Keratinocyte (primary cell): ENCODE results near the gene DAB1. TPM values are rescaled to one million over a fixed set of nuclear protein-coding genes. Genes with fewer than 3 reads are reported as not detected.

ENCODE experiments used
- DNase-seq: peaks from one replicate; pipeline ENCODE4 v3.0.0-alpha.2; 2011; ENCODE audit warnings: low read depth, missing footprints, low spot score
- FAIRE-seq: peaks from 2 replicates; lab custom pipeline; 2011; peaks lifted over from hg19 to GRCh38; lab: Jason Lieb, UNC
- H2AFZ ChIP-seq: 2 replicates; pipeline ENCODE4 v1.6.0; 2012; ENCODE audit warnings: low read length, control low read depth, inconsistent platforms; ENCODE audit not compliant: control insufficient read depth
- H3K27ac ChIP-seq: 2 replicates; pipeline ENCODE4 v1.5.1; 2011; ENCODE audit warnings: low read length; ENCODE audit not compliant: control insufficient read depth, insufficient read depth
- H3K27me3 ChIP-seq: 3 replicates; pipeline ENCODE4 v1.6.0; 2011; ENCODE audit warnings: low read length; ENCODE audit not compliant: control insufficient read depth, insufficient read depth; ENCODE audit errors: extremely low read depth
- H3K36me3 ChIP-seq, 2 experiments: 2 replicates in 1 of 2; 3 replicates in 1 of 2; pipeline ENCODE4 v1.5.1; 2011; ENCODE audit warnings: low read length in 2 of 2, mild to moderate bottlenecking in 1 of 2; ENCODE audit not compliant: control insufficient read depth in 2 of 2, insufficient read depth in 2 of 2; ENCODE audit errors: extremely low read depth in 1 of 2
- H3K4me1 ChIP-seq: 3 replicates; pipeline ENCODE4 v1.5.1; 2011; ENCODE audit warnings: low read length; ENCODE audit not compliant: control insufficient read depth, insufficient read depth; ENCODE audit errors: extremely low read depth
- H3K4me2 ChIP-seq: 3 replicates; pipeline ENCODE4 v1.6.0; 2011; ENCODE audit warnings: low read depth, low read length; ENCODE audit not compliant: control insufficient read depth, insufficient read depth; ENCODE audit errors: extremely low read depth
- H3K4me3 ChIP-seq, 3 experiments: fragments of 200-600 bp in 1 of 3; sonication (generic) in 1 of 3; 2 replicates in 2 of 3; 3 replicates in 1 of 3; pipeline ENCODE4 v1.5.1; 2011 to 2016; ENCODE audit warnings: low read length in 3 of 3, mild to moderate bottlenecking in 3 of 3, control low read depth in 2 of 3, inconsistent platforms in 1 of 3, low read depth in 1 of 3, mixed read lengths in 1 of 3, mixed run types in 1 of 3, moderate library complexity in 1 of 3; ENCODE audit not compliant: control insufficient read depth in 2 of 3, insufficient read depth in 2 of 3; ENCODE audit errors: extremely low read depth in 1 of 3
- H3K79me2 ChIP-seq: 2 replicates; pipeline ENCODE4 v1.6.0; 2012; ENCODE audit warnings: low read length; ENCODE audit not compliant: control insufficient read depth, insufficient read depth
- H3K9ac ChIP-seq: 3 replicates; pipeline ENCODE4 v1.6.0; 2011; ENCODE audit warnings: low read length; ENCODE audit not compliant: control insufficient read depth, insufficient read depth; ENCODE audit errors: extremely low read depth
- H3K9me1 ChIP-seq: 3 replicates; pipeline ENCODE4 v1.6.0; 2011; ENCODE audit warnings: low read length; ENCODE audit not compliant: control insufficient read depth, insufficient read depth; ENCODE audit errors: extremely low read depth
- H3K9me3 ChIP-seq: 2 replicates; pipeline ENCODE4 v1.5.1; 2012; ENCODE audit warnings: low read depth, low read length; ENCODE audit not compliant: control insufficient read depth
- H4K20me1 ChIP-seq: 3 replicates; pipeline ENCODE4 v1.6.0; 2011; ENCODE audit warnings: low read length; ENCODE audit not compliant: control insufficient read depth, insufficient read depth; ENCODE audit errors: extremely low read depth
- EZH2 ChIP-seq: IDR thresholded peaks from one replicate; pipeline ENCODE4 v1.6.1; 2012; ENCODE audit warnings: inconsistent platforms, mild to moderate bottlenecking, low read length, moderate library complexity
- dilution Hi-C: fragments of 300-500 bp; cut with MboI; formaldehyde crosslinking; loops from one replicate; pipeline ENCODE4 v1.7.0; 2020; ENCODE audit warnings: low sequenced_read_pairs; ENCODE audit not compliant: extremely low pct_ligation_motif_present
- polyA plus RNA-seq, 5 experiments: library from polyadenylated mRNA; depleted of rRNA in 3 of 5; stranded (reverse) in 3 of 5; stranded (forward) in 1 of 5; unstranded in 1 of 5; fragments of >200 nt; gene quantifications; 1 replicate in 1 of 5; 2 replicates in 3 of 5; 3 replicates in 1 of 5; pipeline versions ENCODE4 v1.2.1 to v1.2.3, GENCODE V29; 2011 to 2012; ENCODE audit warnings: missing spikeins in 2 of 5, low read depth in 1 of 5, low replicate concordance in 1 of 5
- TF ChIP-seq, protein P1 (sequence below), 3 experiments: IDR thresholded peaks in 1 of 3; conservative IDR thresholded peaks in 1 of 3; optimal IDR thresholded peaks in 1 of 3; 2 replicates in 2 of 3; 3 replicates in 1 of 3; pipeline versions ENCODE3 to v1.5.1; 2011; ENCODE audit warnings: low read length in 3 of 3, mild to moderate bottlenecking in 3 of 3, moderate library complexity in 2 of 3, control low read depth in 1 of 3, inconsistent platforms in 1 of 3; ENCODE audit not compliant: insufficient read depth in 2 of 3; ENCODE audit errors: extremely low read depth in 1 of 3

The DAB1 gene
- polyA plus RNA-seq, 1 donor (not counting 4 experiments of a cell fraction or from before 2014, with no cell fraction given): 0.01 TPM

DNA sequence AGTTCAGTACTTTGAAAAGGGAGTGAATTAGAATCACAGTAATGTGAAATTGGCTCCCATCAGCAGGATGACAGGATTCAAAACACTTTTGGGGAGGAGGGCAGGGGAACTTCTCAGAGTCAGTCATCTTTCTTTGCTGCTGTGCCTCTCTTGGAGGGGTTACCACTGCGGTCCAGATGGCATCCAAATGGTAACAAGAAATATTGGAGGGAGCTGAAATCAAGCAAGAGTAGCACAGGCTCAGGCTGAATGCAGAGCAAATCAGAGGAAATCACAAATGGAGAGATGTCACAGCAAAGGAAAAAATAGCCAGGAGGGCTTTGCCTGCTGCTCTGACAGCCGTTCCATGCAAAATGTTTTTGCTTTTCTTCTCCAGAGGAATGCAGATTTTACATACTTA, 383.0 kb downstream of the DAB1 start:
- DNase-seq (no peak), FAIRE-seq (no peak)
- no peaks in the 10 kb centered on the region for H3K36me3 ChIP-seq
- H3K4me3 ChIP-seq: no peak overlapping the region
- no peaks in the 10 kb centered on the region for H3K9me3 ChIP-seq
- no peaks in the 10 kb centered on the region for H3K79me2 ChIP-seq
- H3K27me3 ChIP-seq: no peaks in the 10 kb centered on the region
- TF ChIP-seq EZH2: no peak
- TF ChIP-seq, protein P1, sequence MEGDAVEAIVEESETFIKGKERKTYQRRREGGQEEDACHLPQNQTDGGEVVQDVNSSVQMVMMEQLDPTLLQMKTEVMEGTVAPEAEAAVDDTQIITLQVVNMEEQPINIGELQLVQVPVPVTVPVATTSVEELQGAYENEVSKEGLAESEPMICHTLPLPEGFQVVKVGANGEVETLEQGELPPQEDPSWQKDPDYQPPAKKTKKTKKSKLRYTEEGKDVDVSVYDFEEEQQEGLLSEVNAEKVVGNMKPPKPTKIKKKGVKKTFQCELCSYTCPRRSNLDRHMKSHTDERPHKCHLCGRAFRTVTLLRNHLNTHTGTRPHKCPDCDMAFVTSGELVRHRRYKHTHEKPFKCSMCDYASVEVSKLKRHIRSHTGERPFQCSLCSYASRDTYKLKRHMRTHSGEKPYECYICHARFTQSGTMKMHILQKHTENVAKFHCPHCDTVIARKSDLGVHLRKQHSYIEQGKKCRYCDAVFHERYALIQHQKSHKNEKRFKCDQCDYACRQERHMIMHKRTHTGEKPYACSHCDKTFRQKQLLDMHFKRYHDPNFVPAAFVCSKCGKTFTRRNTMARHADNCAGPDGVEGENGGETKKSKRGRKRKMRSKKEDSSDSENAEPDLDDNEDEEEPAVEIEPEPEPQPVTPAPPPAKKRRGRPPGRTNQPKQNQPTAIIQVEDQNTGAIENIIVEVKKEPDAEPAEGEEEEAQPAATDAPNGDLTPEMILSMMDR (optimal IDR thresholded peaks at IDR 0.05 in 1 of 3, IDR thresholded peaks at IDR 0.05 in 1 of 3, conservative IDR thresholded peaks at IDR 0.05 in 1 of 3; ENCODE audit: extremely low read depth in 1 of 3, insufficient read depth in 2 of 3, low read length in 3 of 3): no peak
- dilution Hi-C loops: no loop called here
- no peak overlapping the region for H3K9ac ChIP-seq
- H3K27ac ChIP-seq: no peak overlapping the region
- no peak overlapping the region for H2AFZ ChIP-seq
- no peaks in the 10 kb centered on the region for H3K9me1 ChIP-seq
- H4K20me1 ChIP-seq: no peaks in the 10 kb centered on the region
- H3K4me1 ChIP-seq: no peaks in the 10 kb centered on the region
- no peak overlapping the region for H3K4me2 ChIP-seq

DNA sequence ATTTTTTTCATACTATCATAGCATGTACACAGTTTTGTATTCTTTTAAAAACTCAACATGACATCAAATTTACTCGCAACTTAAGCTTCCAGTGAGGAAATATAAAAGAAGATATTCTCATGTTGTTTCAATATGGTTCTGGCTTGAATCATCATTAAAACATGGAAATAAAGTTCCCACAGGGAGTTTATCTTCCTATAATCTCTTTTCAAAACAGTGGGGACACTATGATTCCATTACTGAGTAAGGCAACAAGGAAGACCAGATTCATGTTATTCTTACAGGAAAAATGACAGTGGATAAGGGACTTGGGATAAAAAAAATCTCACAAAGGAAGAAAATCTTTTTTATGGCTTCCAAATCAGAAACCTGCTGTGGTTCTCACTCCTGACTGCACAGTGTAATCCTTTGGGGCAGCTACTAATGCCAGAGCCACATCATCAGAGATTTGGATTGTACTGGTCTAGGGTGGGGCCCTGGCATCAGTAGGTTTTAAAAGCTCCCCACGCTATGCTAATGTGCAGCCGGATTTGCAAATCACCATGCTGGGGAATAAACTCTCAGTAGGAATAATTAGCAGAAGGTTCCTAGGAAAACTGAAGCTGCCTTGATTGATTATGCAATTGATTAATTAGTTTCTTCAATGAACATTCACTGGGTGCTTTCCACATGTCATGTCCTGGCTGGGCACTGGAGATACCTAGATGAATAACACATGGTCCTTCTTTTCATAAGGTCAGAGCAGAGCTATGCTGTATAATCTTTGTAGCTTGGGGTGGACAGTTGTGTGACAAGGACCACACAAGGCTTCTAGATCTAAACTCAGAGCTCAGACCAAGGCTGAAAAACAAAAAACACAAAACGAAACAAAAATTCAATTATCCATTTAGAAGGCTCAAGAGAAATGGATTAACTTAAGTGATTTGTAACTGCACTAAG, 386.9 kb downstream of the DAB1 start:
- dilution Hi-C loops: no loop called here
- no peaks in the 10 kb centered on the region for H3K79me2 ChIP-seq
- no peak overlapping the region for H3K27ac ChIP-seq
- DNase-seq (no peak), FAIRE-seq (no peak)
- no peaks in the 10 kb centered on the region for H4K20me1 ChIP-seq
- no peak overlapping the region for H3K4me2 ChIP-seq
- no peak for TF ChIP-seq EZH2
- H3K4me3 ChIP-seq: no peak overlapping the region
- H3K27me3 ChIP-seq: no peaks in the 10 kb centered on the region
- H2AFZ ChIP-seq: no peak overlapping the region
- no peaks in the 10 kb centered on the region for H3K9me3 ChIP-seq
- no peaks in the 10 kb centered on the region for H3K9me1 ChIP-seq
- H3K4me1 ChIP-seq: no peaks in the 10 kb centered on the region
- no peaks in the 10 kb centered on the region for H3K36me3 ChIP-seq
- no peak overlapping the region for H3K9ac ChIP-seq
